Keratinocyte (primary cell): ENCODE results near the gene AOAH. TPM values are rescaled to one million over a fixed set of nuclear protein-coding genes. Genes with fewer than 3 reads are reported as not detected.
A peak's percentile ranks its signal among the peaks of the same experiment; 100 is the strongest.

Source experiments
- DNase-seq: peaks from one replicate; pipeline ENCODE4 v3.0.0-alpha.2; 2011; ENCODE audit warnings: low read depth, missing footprints, low spot score
- FAIRE-seq: peaks from 2 replicates; lab custom pipeline; 2011; peaks lifted over from hg19 to GRCh38; lab: Jason Lieb, UNC
- H2AFZ ChIP-seq: 2 replicates; pipeline ENCODE4 v1.6.0; 2012; ENCODE audit warnings: low read length, control low read depth, inconsistent platforms; ENCODE audit not compliant: control insufficient read depth
- H3K27ac ChIP-seq: 2 replicates; pipeline ENCODE4 v1.5.1; 2011; ENCODE audit warnings: low read length; ENCODE audit not compliant: control insufficient read depth, insufficient read depth
- H3K27me3 ChIP-seq: 3 replicates; pipeline ENCODE4 v1.6.0; 2011; ENCODE audit warnings: low read length; ENCODE audit not compliant: control insufficient read depth, insufficient read depth; ENCODE audit errors: extremely low read depth
- H3K36me3 ChIP-seq, 2 experiments: 2 replicates in 1 of 2; 3 replicates in 1 of 2; pipeline ENCODE4 v1.5.1; 2011; ENCODE audit warnings: low read length in 2 of 2, mild to moderate bottlenecking in 1 of 2; ENCODE audit not compliant: control insufficient read depth in 2 of 2, insufficient read depth in 2 of 2; ENCODE audit errors: extremely low read depth in 1 of 2
- H3K4me1 ChIP-seq: 3 replicates; pipeline ENCODE4 v1.5.1; 2011; ENCODE audit warnings: low read length; ENCODE audit not compliant: control insufficient read depth, insufficient read depth; ENCODE audit errors: extremely low read depth
- H3K4me2 ChIP-seq: 3 replicates; pipeline ENCODE4 v1.6.0; 2011; ENCODE audit warnings: low read depth, low read length; ENCODE audit not compliant: control insufficient read depth, insufficient read depth; ENCODE audit errors: extremely low read depth
- H3K4me3 ChIP-seq, 3 experiments: fragments of 200-600 bp in 1 of 3; sonication (generic) in 1 of 3; 2 replicates in 2 of 3; 3 replicates in 1 of 3; pipeline ENCODE4 v1.5.1; 2011 to 2016; ENCODE audit warnings: low read length in 3 of 3, mild to moderate bottlenecking in 3 of 3, control low read depth in 2 of 3, inconsistent platforms in 1 of 3, low read depth in 1 of 3, mixed read lengths in 1 of 3, mixed run types in 1 of 3, moderate library complexity in 1 of 3; ENCODE audit not compliant: control insufficient read depth in 2 of 3, insufficient read depth in 2 of 3; ENCODE audit errors: extremely low read depth in 1 of 3
- H3K79me2 ChIP-seq: 2 replicates; pipeline ENCODE4 v1.6.0; 2012; ENCODE audit warnings: low read length; ENCODE audit not compliant: control insufficient read depth, insufficient read depth
- H3K9ac ChIP-seq: 3 replicates; pipeline ENCODE4 v1.6.0; 2011; ENCODE audit warnings: low read length; ENCODE audit not compliant: control insufficient read depth, insufficient read depth; ENCODE audit errors: extremely low read depth
- H3K9me1 ChIP-seq: 3 replicates; pipeline ENCODE4 v1.6.0; 2011; ENCODE audit warnings: low read length; ENCODE audit not compliant: control insufficient read depth, insufficient read depth; ENCODE audit errors: extremely low read depth
- H3K9me3 ChIP-seq: 2 replicates; pipeline ENCODE4 v1.5.1; 2012; ENCODE audit warnings: low read depth, low read length; ENCODE audit not compliant: control insufficient read depth
- H4K20me1 ChIP-seq: 3 replicates; pipeline ENCODE4 v1.6.0; 2011; ENCODE audit warnings: low read length; ENCODE audit not compliant: control insufficient read depth, insufficient read depth; ENCODE audit errors: extremely low read depth
- CTCF ChIP-seq, 3 experiments: IDR thresholded peaks in 1 of 3; conservative IDR thresholded peaks in 1 of 3; optimal IDR thresholded peaks in 1 of 3; 2 replicates in 2 of 3; 3 replicates in 1 of 3; pipeline versions ENCODE3 to v1.5.1; 2011; ENCODE audit warnings: low read length in 3 of 3, mild to moderate bottlenecking in 3 of 3, moderate library complexity in 2 of 3, control low read depth in 1 of 3, inconsistent platforms in 1 of 3; ENCODE audit not compliant: insufficient read depth in 2 of 3; ENCODE audit errors: extremely low read depth in 1 of 3
- EZH2 ChIP-seq: IDR thresholded peaks from one replicate; pipeline ENCODE4 v1.6.1; 2012; ENCODE audit warnings: inconsistent platforms, mild to moderate bottlenecking, low read length, moderate library complexity
- dilution Hi-C: fragments of 300-500 bp; cut with MboI; formaldehyde crosslinking; loops from one replicate; pipeline ENCODE4 v1.7.0; 2020; ENCODE audit warnings: low sequenced_read_pairs; ENCODE audit not compliant: extremely low pct_ligation_motif_present
- polyA plus RNA-seq, 5 experiments: library from polyadenylated mRNA; depleted of rRNA in 3 of 5; stranded (reverse) in 3 of 5; stranded (forward) in 1 of 5; unstranded in 1 of 5; fragments of >200 nt; gene quantifications; 1 replicate in 1 of 5; 2 replicates in 3 of 5; 3 replicates in 1 of 5; pipeline versions ENCODE4 v1.2.1 to v1.2.3, GENCODE V29; 2011 to 2012; ENCODE audit warnings: missing spikeins in 2 of 5, low read depth in 1 of 5, low replicate concordance in 1 of 5

Gene AOAH
- polyA plus RNA-seq, 1 donor (not counting 4 experiments of a cell fraction or from before 2014, with no cell fraction given), result 0.43 TPM

- H3K9me3 ChIP-seq, result no peaks in the 10 kb centered on the region
- no peak overlapping the region for H3K9ac ChIP-seq
- no peaks in the 10 kb centered on the region for H3K79me2 ChIP-seq
- H3K9me1 ChIP-seq, result no peaks in the 10 kb centered on the region
- dilution Hi-C loops, result no loop called here
- no peak for TF ChIP-seq EZH2
- no peaks in the 10 kb centered on the region for H3K27me3 ChIP-seq
- no peaks in the 10 kb centered on the region for H4K20me1 ChIP-seq
- DNase-seq (no peak), FAIRE-seq (no peak)
- no peak overlapping the region for H2AFZ ChIP-seq
- H3K4me2 ChIP-seq, result no peak overlapping the region
- H3K4me1 ChIP-seq, result no peaks in the 10 kb centered on the region
- H3K36me3 ChIP-seq, result no peaks in the 10 kb centered on the region
- H3K27ac ChIP-seq, result no peak overlapping the region
- H3K4me3 ChIP-seq, result no peak overlapping the region
These were observed 41.3 kb upstream of the AOAH start for GRCh38 chr7:36765605-36766004.

GRCh38 chr7:36764929-36765328 lies 40.6 kb upstream of the AOAH start:
- no peaks in the 10 kb centered on the region for H3K9me1 ChIP-seq
- no peaks in the 10 kb centered on the region for H3K9me3 ChIP-seq
- H4K20me1 ChIP-seq, result no peaks in the 10 kb centered on the region
- H2AFZ ChIP-seq, result no peak overlapping the region
- no peak overlapping the region for H3K9ac ChIP-seq
- DNase-seq, result no peak
- H3K27me3 ChIP-seq, result no peaks in the 10 kb centered on the region
- FAIRE-seq, result no peak
- no peak overlapping the region for H3K4me2 ChIP-seq
- H3K4me1 ChIP-seq, result no peaks in the 10 kb centered on the region
- TF ChIP-seq EZH2 (no peak), CTCF (optimal IDR thresholded peaks at IDR 0.05 in 1 of 3, IDR thresholded peaks at IDR 0.05 in 1 of 3, conservative IDR thresholded peaks at IDR 0.05 in 1 of 3; ENCODE audit: extremely low read depth in 1 of 3, insufficient read depth in 2 of 3, low read length in 3 of 3) (no peak)
- dilution Hi-C loops, result no loop called here
- no peaks in the 10 kb centered on the region for H3K36me3 ChIP-seq
- H3K4me3 ChIP-seq, result no peak overlapping the region
- H3K79me2 ChIP-seq, result no peaks in the 10 kb centered on the region
- no peak overlapping the region for H3K27ac ChIP-seq

- no peak overlapping the region for H3K27ac ChIP-seq
- peak; percentile 51 for FAIRE-seq
These were observed 39.0 kb upstream of the AOAH start for GRCh38 chr7:36763132-36763816.

More at GRCh38 chr7:36763132-36763816, 39.0 kb upstream of the AOAH start:
- H3K4me1 ChIP-seq, result no peaks in the 10 kb centered on the region
- no peak overlapping the region for H3K4me3 ChIP-seq
- no peak overlapping the region for H3K4me2 ChIP-seq
- H3K9ac ChIP-seq, result no peak overlapping the region
- H3K9me1 ChIP-seq, result no peaks in the 10 kb centered on the region
- H2AFZ ChIP-seq, result no peak overlapping the region
- H3K36me3 ChIP-seq, result no peaks in the 10 kb centered on the region
- DNase-seq, result no peak
- dilution Hi-C loops, result no loop called here
- H3K27me3 ChIP-seq, result no peaks in the 10 kb centered on the region
- TF ChIP-seq EZH2 (no peak), CTCF (optimal IDR thresholded peaks at IDR 0.05 in 1 of 3, IDR thresholded peaks at IDR 0.05 in 1 of 3, conservative IDR thresholded peaks at IDR 0.05 in 1 of 3; ENCODE audit: extremely low read depth in 1 of 3, insufficient read depth in 2 of 3, low read length in 3 of 3) (no peak)
- H3K79me2 ChIP-seq, result no peaks in the 10 kb centered on the region
- H3K9me3 ChIP-seq, result no peaks in the 10 kb centered on the region
- H4K20me1 ChIP-seq, result no peaks in the 10 kb centered on the region
